Measurements from ENCODE around the gene OTUD4.

GRCh38 chr4:145177511-145177905 is 2.9 kb downstream of the OTUD4 start:
- TF ChIP-seq CTCF (IDR thresholded peaks at IDR 0.05) (no peak), POLR2A (IDR thresholded peaks at IDR 0.05) (no peak), POLR2AphosphoS5 (IDR thresholded peaks at IDR 0.05) (no peak)
